Tibial nerve (tissue), 4 donors: ENCODE results near the gene FRY. TPM values are rescaled to one million over a fixed set of nuclear protein-coding genes. Genes with fewer than 3 reads are reported as not detected.
A peak's percentile ranks its signal among the peaks of the same experiment; 100 is the strongest.

Experiments
- DNase-seq, 2 donors: peaks; one replicate each; pipeline ENCODE4 v3.0.0-alpha.2; 2019; ENCODE audit warnings: low spot score in 2 of 2
- H3K27ac ChIP-seq, 4 donors: fragments of 200-600 bp; sonication (generic) in 3 of 4; one replicate each; pipeline ENCODE4 v1.5.1; 2017 to 2019; ENCODE audit warnings: mild to moderate bottlenecking in 1 of 4
- H3K27me3 ChIP-seq, 2 donors: fragments of 200-600 bp; sonication (generic) in 1 of 2; one replicate each; pipeline versions ENCODE4 v1.5.1 to v1.6.0; 2017 to 2019
- H3K36me3 ChIP-seq, 3 donors: fragments of 200-600 bp; sonication (generic); one replicate each; pipeline ENCODE4 v1.5.1; 2018 to 2019
- H3K4me1 ChIP-seq, 4 donors: fragments of 200-600 bp; sonication (generic) in 3 of 4; one replicate each; pipeline ENCODE4 v1.5.1; 2017 to 2019
- H3K4me3 ChIP-seq, 4 donors: fragments of 200-600 bp; sonication (generic) in 3 of 4; one replicate each; pipeline ENCODE4 v1.5.1; 2017 to 2019; ENCODE audit warnings: mild to moderate bottlenecking in 1 of 4, moderate library complexity in 1 of 4
- H3K9me3 ChIP-seq, 4 donors: fragments of 200-600 bp; sonication (generic) in 3 of 4; one replicate each; pipeline ENCODE4 v1.5.1; 2017 to 2019
- CTCF ChIP-seq, 5 experiments: fragments of 200-600 bp in 3 of 5; fragments of 450-650 bp in 2 of 5; sonication (generic) in 3 of 5; IDR thresholded peaks; one replicate each; pipeline ENCODE4 v1.5.1; 2016 to 2019; ENCODE audit warnings: antibody characterized with exemption in 5 of 5, mild to moderate bottlenecking in 3 of 5, moderate library complexity in 2 of 5
- EP300 ChIP-seq, 2 donors: sonication (generic); formaldehyde crosslinking; IDR thresholded peaks; one replicate each; pipeline ENCODE4 v1.6.1; 2017; ENCODE audit warnings: antibody characterized with exemption in 2 of 2, mild to moderate bottlenecking in 1 of 2
- POLR2A ChIP-seq, 2 donors: fragments of 450-650 bp; IDR thresholded peaks; one replicate each; pipeline ENCODE4 v1.6.1; 2017; ENCODE audit warnings: antibody characterized with exemption in 2 of 2, mild to moderate bottlenecking in 2 of 2, moderate library complexity in 2 of 2
- WGBS, 2 donors: methylation state at CpG; one replicate each; pipeline ENCODE4 v1.1.5; 2018; 5-methylcytosine and 5-hydroxymethylcytosine counted together
- total RNA-seq, 4 donors: library from RNA; depleted of rRNA; stranded (reverse); fragments of >200 nt; gene quantifications; one replicate each; pipeline ENCODE4 v1.1.0, GENCODE V29; 2016

FRY gene
- total RNA-seq, 4 donors from 2014 or later: 48.9 to 94.6 (median 75.8) TPM

- Histone ChIP-seq H3K36me3 (peaks cover 0 to 41% (median 0%) of the 10 kb centered on the region in 3 donors), H3K9me3 (no peaks in the 10 kb centered on the region), H3K4me1 (no peaks in the 10 kb centered on the region), H3K27me3 (no peaks in the 10 kb centered on the region), H3K4me3 (no peak overlapping the region), H3K27ac (no peak overlapping the region)
- WGBS, 2 donors: 94 to 98% methylated on average over 6 of the region's 6 CpGs
- no peak for TF ChIP-seq EP300 (IDR thresholded peaks at IDR 0.05)
- TF ChIP-seq POLR2A (IDR thresholded peaks at IDR 0.05): no peak
- no peak for TF ChIP-seq CTCF (IDR thresholded peaks at IDR 0.05)
- DNase-seq: no peak
Observed at GRCh38 chr13:32237681-32238080, 206.1 kb downstream of the FRY start.

- H3K9me3 ChIP-seq: no peaks in the 10 kb centered on the region
- DNase-seq: no peak
- H3K36me3 ChIP-seq: peaks cover 0 to 16% (median 0%) of the 10 kb centered on the region in 3 donors
- H3K4me1 ChIP-seq: no peaks in the 10 kb centered on the region
- WGBS, 2 donors: 93 to 97% methylated on average over 5 of the region's 5 CpGs
- H3K27me3 ChIP-seq: no peaks in the 10 kb centered on the region
- H3K27ac ChIP-seq: no peak overlapping the region
- no peak for TF ChIP-seq CTCF (IDR thresholded peaks at IDR 0.05)
- no peak for TF ChIP-seq EP300 (IDR thresholded peaks at IDR 0.05)
- TF ChIP-seq POLR2A (IDR thresholded peaks at IDR 0.05): no peak
- no peak overlapping the region for H3K4me3 ChIP-seq
Observed at GRCh38 chr13:32243695-32244094, 212.1 kb downstream of the FRY start.

- DNase-seq: no peak
- Histone ChIP-seq H3K4me3 (no peak overlapping the region), H3K27ac (no peak overlapping the region), H3K4me1 (no peaks in the 10 kb centered on the region), H3K27me3 (no peaks in the 10 kb centered on the region), H3K9me3 (no peaks in the 10 kb centered on the region), H3K36me3 (peaks cover 0 to 23% (median 0%) of the 10 kb centered on the region in 3 donors)
- WGBS, 2 donors: 84% methylated on average over 5 of the region's 5 CpGs
- no peak for TF ChIP-seq POLR2A (IDR thresholded peaks at IDR 0.05)
- TF ChIP-seq CTCF (IDR thresholded peaks at IDR 0.05): no peak
- no peak for TF ChIP-seq EP300 (IDR thresholded peaks at IDR 0.05)
Observed at GRCh38 chr13:32245555-32245954, 214.0 kb downstream of the FRY start.

GRCh38 chr13:32246468-32246867 is 214.9 kb downstream of the FRY start:
- TF ChIP-seq POLR2A (IDR thresholded peaks at IDR 0.05) (no peak), CTCF (IDR thresholded peaks at IDR 0.05) (peak; percentile 52 to 78 (median 65))
- Histone ChIP-seq H3K4me1 (no peaks in the 10 kb centered on the region), H3K36me3 (peaks cover 0 to 26% (median 0%) of the 10 kb centered on the region in 3 donors), H3K27ac (no peak overlapping the region), H3K4me3 (no peak overlapping the region), H3K27me3 (no peaks in the 10 kb centered on the region), H3K9me3 (no peaks in the 10 kb centered on the region)
- DNase-seq: peak in 1 of 2 donors; percentile 50
- 27 to 49% methylated on average over 2 of the region's 2 CpGs for WGBS, 2 donors

GRCh38 chr13:32247887-32248286 is 216.3 kb downstream of the FRY start:
- Histone ChIP-seq H3K9me3 (no peaks in the 10 kb centered on the region), H3K4me1 (no peaks in the 10 kb centered on the region), H3K27me3 (no peaks in the 10 kb centered on the region), H3K4me3 (no peak overlapping the region), H3K27ac (no peak overlapping the region), H3K36me3 (peaks cover 0 to 26% (median 0%) of the 10 kb centered on the region in 3 donors)
- 0% methylated on average over 1 of the region's 1 CpG for WGBS, 2 donors
- no peak for DNase-seq
- TF ChIP-seq POLR2A (IDR thresholded peaks at IDR 0.05) (no peak), CTCF (IDR thresholded peaks at IDR 0.05) (no peak), EP300 (IDR thresholded peaks at IDR 0.05) (no peak)
